VCaP (cell line): ENCODE results near the gene TYMP.

Experiments
- H3K27ac ChIP-seq: fragments of 450-650 bp; 2 replicates; pipeline ENCODE4 v1.5.1; 2017
- CTCF ChIP-seq: fragments of 450-650 bp; conservative IDR thresholded peaks from 2 replicates; pipeline ENCODE4 v1.5.1; 2017; ENCODE audit warnings: mild to moderate bottlenecking, moderate library complexity

TYMP gene

GRCh38 chr22:50519151-50519550, 10.7 kb downstream of the TYMP start:
- no peak overlapping the region for H3K27ac ChIP-seq
- no peak for TF ChIP-seq CTCF

GRCh38 chr22:50518606-50519005, 11.2 kb downstream of the TYMP start:
- no peak for TF ChIP-seq CTCF
- no peak overlapping the region for H3K27ac ChIP-seq

GRCh38 chr22:50517495-50518260, 12.1 kb downstream of the TYMP start:
- TF ChIP-seq CTCF: no peak
- H3K27ac ChIP-seq: no peak overlapping the region

GRCh38 chr22:50516891-50517290, 12.9 kb downstream of the TYMP start:
- no peak overlapping the region for H3K27ac ChIP-seq
- no peak for TF ChIP-seq CTCF

GRCh38 chr22:50516068-50516467, 13.7 kb downstream of the TYMP start:
- TF ChIP-seq CTCF: no peak
- H3K27ac ChIP-seq: no peak overlapping the region

- no peak for TF ChIP-seq CTCF
- H3K27ac ChIP-seq: no peak overlapping the region
These were observed 16.6 kb downstream of the TYMP start for GRCh38 chr22:50513175-50513574.

- no peak for TF ChIP-seq CTCF
- H3K27ac ChIP-seq: peak overlapping the region; percentile 78
These were observed 20.9 kb downstream of the TYMP start for GRCh38 chr22:50508897-50509296.
